T-helper 2 cell (primary cell): Measurements from ENCODE around the gene RNF26.

Experiments used
- DNase-seq, 5 experiments: peaks; one replicate each; pipeline versions ENCODE4 v3.0.0 to v3.0.0-alpha.2; 2012 to 2022
- total RNA-seq, 2 donors: gene quantifications; one replicate each; lab custom pipeline; 2026; lab: John Stamatoyannopoulos, UW

RNF26 gene
- 7.5 to 10.8 reads per million in 2 donors for total RNA-seq

GRCh38 chr11:119334174-119334930 is at the start of gene RNF26:
RNF26 (plus strand) TSS chr11:119334527; CDS start chr11:119335123, 596 bp downstream.
- DNase-seq, result peak; percentile 74 to 98 (median 89)

DNA sequence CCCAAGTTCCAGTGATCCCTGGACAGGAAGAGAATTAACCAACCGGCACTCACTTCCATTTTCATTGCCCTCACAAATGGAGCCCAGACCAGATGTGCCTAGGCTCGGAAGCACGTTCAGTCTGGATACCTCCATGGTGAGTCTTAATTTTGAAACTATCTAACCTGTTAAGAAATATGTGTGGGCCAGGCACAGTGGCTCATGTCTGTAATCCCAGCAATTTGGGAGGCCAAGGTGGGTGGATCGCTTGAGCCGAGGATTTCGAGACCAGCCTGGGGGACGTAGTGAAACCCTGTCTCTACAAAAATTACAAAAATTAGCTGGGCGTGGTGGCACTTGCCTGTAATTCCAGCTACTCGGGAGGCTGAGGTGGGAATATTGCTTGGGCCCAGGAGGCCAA is 48.9 kb upstream of the RNF26 start:
- DNase-seq, result no peak

GRCh38 chr11:119288219-119288618 is 46.1 kb upstream of the RNF26 start:
- DNase-seq, result no peak

GRCh38 chr11:119290894-119291497 is 43.3 kb upstream of the RNF26 start:
- DNase-seq, result no peak

DNA sequence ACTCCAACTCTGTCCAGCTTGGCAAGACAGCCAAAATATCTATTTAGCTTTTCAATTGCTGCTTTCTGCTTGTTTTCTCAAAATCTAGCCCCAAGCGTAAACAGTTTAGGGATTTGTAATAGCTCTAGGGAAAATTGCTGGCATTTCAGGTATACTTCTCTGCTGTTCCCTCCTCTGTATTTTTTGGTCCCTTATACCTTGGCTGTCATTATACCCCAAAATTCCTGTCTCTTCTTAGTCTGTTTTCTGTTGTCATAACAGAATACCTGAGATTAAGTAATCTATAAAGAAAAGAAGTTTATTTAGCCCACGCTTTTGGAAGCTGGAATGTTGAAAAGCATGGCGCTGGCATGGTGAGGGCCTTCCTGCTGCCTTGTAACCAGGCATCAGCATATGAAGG is 40.9 kb upstream of the RNF26 start:
- no peak for DNase-seq

DNA sequence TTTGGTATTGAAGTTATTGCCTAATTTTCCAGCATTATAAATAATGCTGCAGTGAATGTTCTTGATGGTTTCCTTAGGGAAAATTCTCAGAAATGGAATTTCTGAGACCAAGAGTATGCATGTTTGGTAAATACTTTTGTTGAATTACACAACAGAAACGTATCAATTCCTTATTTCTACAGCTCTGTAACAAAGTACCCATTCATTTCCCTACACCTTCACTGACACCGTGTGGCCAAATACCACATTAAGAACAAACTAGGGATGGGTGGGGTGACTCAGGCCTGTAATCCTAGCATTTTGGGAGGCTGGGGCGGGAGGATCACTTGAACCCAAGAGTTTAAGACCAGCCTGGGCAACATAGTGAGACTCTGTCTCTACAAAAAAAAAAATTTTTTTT is 39.1 kb upstream of the RNF26 start:
- peak in 1 of 5 experiments; percentile 25 for DNase-seq

DNA sequence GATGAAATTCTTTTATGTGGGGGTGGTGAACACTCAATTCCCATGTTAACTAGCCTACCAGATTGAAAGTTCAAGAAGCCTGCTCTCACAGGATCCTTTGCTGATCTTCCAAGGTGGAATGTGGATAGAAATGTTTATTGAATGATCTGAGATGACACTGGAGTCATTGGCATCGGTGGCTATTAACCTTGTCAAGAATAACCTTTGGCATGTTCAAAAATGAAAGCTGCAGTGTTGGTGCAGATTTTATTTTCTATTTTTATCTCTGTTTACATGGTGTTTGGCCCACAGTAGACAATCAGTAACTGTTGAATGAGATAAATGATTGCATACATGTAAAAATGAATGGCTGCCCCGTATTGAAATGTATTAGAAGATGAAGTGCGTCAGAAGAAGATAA is 36.4 kb upstream of the RNF26 start:
- DNase-seq, result no peak

- DNase-seq, result no peak
Observed at GRCh38 chr11:119298726-119299125, 35.6 kb upstream of the RNF26 start.

DNA sequence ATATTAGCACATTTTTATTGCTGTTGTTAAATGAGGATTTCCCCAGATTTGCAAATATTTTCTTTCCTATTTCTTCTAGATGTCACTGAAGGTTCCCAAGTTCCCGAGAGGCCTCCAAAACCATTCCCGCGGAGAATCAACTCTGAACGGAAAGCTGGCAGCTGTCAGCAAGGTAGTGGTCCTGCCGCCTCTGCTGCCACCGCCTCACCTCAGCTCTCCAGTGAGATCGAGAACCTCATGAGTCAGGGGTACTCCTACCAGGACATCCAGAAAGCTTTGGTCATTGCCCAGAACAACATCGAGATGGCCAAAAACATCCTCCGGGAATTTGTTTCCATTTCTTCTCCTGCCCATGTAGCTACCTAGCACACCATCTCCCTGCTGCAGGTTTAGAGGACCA is 34.9 kb upstream of the RNF26 start:
- no peak for DNase-seq

GRCh38 chr11:119300198-119300964 is 33.9 kb upstream of the RNF26 start:
- no peak for DNase-seq

- no peak for DNase-seq
Observed at GRCh38 chr11:119303227-119303718, 31.1 kb upstream of the RNF26 start.

GRCh38 chr11:119305556-119306372 is 28.6 kb upstream of the RNF26 start:
- no peak for DNase-seq

- peak in 1 of 5 experiments; percentile 34 for DNase-seq
Observed at GRCh38 chr11:119306373-119306890, 27.9 kb upstream of the RNF26 start.

GRCh38 chr11:119307219-119307618 is 27.1 kb upstream of the RNF26 start:
- DNase-seq, result no peak

- no peak for DNase-seq
Observed at GRCh38 chr11:119307974-119308373, 26.4 kb upstream of the RNF26 start.

GRCh38 chr11:119309411-119309810 is 24.9 kb upstream of the RNF26 start:
- no peak for DNase-seq

DNA sequence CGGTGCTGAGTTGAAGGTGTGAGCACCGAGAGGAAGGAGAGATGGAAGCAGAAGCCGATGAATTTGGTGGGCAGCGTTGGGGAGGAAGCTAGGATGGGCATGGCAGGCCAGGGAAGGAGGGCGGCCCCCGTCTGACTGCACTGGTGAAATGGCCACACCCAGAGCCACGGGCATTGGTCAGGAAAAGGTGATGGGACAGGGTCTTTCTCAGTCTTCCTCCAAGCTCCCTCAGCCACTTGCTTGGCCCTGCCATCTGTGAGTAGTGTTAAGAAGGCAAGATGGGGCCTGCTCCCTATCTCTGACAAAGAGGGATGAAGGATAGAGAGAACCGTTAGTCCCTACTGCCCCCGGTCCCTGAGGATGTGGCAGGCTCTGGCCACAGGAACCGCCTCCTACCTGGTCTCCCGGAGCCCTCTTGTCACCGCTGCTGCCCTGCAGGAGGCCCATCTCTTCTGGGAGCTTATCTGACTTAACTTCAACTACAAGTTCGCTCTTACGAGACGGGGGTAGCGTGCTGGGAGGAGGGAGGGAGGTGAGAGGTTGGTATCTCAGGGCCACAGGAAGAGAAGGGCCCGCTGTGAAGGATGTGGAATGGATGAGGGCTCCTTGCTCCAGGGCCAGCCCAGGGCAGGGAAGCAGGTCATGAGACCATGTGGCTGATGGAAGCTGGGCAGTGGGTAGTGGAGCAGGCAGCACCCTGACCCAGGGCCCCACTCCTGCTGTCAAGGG is 24.2 kb upstream of the RNF26 start:
- no peak for DNase-seq

DNA sequence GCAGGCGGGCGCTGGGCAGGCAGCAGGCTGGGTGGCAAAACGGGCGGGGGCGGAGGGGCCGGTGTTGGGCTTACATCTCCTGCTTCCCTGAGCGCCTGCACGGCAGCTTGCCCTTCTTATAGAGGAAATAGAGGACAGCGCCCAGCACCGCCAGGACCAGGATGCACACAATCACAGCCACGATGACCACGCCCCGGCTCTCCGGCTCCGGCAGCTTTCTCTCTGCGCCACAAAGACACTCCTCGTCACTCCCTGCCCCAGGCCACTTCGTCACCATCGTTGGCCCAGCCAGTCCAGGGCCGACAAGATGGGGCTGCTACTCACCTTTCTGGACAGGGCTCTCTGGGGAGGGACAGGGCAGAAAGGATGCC is 23.7 kb upstream of the RNF26 start:
- DNase-seq, result no peak

GRCh38 chr11:119314726-119315125 is 19.6 kb upstream of the RNF26 start:
- no peak for DNase-seq

- peak in 3 of 5 experiments; percentile 36 to 56 (median 44) for DNase-seq
Observed at GRCh38 chr11:119315131-119316015, 19.0 kb upstream of the RNF26 start.
